ENCODE measurements around the gene PCNX4.
"Not testable (repeated sequence)": the region's sequence is repeated elsewhere in the genome, so short reads cannot be mapped to it uniquely, and the experiment has no call there.

Gene PCNX4

DNA sequence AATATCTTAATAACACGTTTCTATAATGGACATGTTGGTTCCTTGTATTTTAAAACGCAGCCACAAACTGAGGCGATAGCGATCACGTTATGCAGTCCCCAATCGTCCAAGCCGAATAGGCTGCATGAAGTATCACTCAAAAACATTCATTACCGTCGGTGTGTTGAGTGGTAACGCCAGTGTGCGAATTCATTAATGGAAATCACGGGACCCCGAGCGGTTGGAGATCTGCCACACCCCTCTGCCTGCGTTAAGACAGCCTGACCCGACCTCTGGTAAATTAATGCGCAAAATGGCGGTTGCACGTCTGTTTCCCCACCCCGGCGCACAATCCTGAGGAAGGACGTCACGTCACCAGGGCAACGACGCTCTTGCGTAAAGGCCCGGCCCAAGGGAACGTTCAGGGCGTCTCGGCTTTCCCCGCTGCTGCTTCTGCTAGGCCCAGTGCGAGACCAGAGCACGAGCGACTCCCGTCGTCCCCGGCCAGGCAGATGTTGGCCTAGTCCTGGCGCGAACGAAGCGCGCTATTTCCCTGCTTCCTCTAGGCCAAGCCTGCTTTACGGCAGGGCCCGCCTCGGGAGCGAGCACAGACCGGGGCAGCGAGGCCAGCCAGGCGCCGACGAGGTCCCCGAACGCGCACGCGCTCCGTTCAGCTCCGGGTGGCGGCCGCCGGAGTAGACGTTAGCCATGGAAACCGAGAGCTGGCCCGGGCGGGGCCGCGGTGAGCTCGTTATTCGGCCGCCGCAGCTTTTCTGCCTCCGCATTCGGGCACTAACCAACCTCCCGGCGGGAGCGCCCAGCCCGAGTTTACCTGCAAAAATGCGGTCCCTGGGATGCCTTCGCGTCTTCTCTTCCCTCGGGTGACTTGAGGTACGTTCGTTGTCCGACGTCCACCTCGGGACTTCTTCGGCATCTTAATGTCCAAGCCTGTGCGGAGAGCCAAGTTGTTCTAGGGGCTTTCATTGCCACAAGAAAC, at the start of gene PCNX4:
Gene PCNX4 (plus strand): TSS at position 374 of the 976 bp plus-strand sequence. CDS start 15,716 bp downstream, outside the sequence.
- peak; percentile 95 to 99 for DNase-seq

DNA sequence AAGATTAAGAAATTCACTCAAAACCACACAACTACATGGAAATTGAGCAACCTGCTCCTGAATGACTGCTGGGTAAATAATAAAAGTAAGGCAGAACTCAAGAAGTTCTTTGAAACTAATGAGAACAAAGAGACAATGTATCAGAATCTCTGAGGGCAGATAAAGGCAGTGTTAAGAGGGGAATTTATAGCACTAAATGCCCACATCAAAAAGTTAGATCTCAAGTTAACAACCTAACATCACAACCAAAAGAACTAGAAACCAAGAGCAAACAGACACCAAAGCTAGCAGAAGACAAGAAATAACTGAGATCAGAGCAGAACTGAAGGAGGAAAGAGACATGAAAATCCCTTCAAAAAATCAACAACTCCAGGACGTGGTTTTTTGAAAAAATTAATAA, 43.7 kb upstream of the PCNX4 start:
- not testable (repeated sequence) for DNase-seq

DNA sequence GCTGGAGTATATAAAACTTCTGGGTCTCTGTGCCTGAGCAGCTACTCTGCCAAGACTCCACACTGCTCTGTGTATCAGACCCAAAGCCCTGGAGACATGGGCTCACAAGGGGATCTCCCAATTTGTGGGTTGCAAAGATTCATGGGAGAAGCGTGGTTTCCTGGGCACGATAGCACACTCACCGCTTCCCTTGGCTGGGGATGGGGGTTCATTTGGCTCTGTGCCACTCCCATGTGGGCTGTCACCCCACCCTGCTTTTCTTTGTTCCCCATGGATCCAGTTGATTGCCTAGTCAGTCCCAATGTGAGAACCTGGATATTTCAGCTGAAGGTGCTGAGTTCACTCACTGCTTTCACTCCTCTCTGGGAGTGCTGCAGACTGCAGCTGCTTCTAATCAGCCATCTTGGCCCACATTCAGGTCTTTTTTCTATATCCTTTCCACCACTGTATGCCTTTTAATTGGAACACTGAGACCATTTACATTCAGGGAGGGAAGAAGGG, 40.0 kb upstream of the PCNX4 start:
- DNase-seq: no peak

DNA sequence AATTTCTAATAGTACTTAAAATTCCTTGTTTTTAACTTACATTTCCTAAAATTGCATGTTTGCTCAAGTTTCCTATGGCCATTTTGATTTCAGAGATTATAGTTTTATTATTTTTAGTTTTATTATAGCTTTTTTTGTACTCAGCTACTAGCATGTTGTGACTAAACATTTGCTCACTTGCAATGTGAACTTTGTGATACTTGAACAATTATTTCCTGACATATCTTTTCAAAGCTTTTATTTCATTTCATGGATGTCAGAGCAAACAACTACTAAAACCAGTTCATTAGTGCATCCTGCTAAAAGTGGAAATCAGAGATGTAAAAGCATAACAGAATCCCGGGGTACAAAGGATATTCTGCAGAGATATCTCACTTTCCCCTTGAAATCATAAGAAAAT, 33.6 kb upstream of the PCNX4 start:
- DNase-seq: no peak

DNA sequence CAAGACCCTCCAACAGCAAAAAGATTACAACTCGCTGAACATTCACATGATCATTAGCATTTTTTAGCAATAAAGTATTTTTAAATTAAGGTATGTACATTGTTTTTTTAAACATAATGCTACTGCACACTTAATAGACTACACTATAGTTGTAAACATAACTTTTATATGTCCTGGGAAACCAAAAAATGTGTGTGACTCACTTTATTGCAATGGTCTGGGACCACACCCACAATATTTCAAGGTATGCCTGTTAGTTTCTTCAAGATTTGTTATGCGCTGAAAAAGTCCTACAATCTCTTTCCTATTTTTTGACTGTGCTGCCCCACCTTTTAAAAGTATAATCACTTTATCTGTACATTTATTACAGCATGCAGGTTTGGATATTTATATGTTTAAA, 30.4 kb upstream of the PCNX4 start:
- no peak for DNase-seq

DNA sequence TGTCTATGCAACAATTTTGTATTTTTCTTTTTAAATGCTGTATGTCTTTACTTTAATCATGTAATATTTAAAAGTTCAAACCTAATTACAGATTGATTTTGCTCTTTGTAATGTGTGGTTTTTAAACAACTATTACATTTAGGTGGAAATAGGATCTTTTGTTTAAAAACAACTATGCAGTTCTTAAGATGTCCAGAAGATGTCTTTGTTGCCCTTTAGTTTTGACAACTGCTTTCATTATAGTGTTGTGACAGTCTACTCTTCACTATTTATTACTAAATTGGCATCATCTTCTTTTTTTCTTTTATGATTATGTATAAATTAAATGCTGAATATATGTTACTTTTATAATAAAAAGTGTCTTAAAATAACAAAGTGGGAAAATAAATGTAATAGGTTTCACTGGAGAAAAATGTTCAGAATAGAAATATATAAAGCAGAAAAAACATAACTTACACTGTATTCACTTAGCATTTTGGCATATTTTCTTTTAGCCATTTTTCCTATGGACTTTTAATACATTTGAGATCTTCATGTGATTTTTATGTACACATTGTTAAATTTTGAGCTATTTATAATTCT, 27.1 kb upstream of the PCNX4 start:
- DNase-seq: peak in 1 of 2 donors; percentile 25

DNA sequence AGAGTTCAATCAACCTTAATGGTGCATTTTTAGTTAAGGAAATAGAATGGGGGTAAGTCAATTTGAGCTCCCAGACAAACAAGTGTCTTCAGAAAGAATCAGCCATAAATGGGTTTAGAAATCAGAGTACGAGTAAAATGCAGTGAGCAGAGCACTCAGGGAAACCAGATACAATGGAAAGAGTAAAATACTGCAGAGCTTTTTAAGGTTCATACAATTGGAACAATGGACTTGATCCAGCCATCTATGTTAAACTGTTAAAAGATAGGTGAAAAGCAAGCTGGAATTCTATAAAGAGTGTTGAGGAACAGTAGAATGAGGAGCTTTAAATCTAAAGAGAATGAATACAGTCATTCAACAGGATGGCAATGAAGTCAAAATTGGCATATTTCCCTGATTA, 23.8 kb upstream of the PCNX4 start:
- DNase-seq: no peak

DNA sequence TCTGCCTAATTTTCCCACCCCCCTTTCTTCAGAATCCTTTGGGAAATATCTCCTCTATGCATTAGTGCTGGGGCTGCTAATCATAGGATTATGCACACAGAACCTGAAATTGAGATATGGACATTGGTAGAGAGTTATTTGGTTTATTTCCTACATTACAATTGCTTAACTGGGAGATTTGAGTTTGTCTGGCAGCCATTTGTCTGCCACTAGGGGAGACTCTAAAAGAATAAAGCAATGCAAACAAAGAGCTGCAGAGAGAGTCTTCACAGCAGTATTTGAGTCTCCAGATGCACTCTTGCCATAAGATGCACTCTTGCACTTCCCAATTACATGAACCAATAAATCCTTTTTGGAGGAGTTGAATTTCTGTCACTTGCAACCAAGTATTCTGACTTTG, 12.0 kb upstream of the PCNX4 start:
- DNase-seq: no peak

DNA sequence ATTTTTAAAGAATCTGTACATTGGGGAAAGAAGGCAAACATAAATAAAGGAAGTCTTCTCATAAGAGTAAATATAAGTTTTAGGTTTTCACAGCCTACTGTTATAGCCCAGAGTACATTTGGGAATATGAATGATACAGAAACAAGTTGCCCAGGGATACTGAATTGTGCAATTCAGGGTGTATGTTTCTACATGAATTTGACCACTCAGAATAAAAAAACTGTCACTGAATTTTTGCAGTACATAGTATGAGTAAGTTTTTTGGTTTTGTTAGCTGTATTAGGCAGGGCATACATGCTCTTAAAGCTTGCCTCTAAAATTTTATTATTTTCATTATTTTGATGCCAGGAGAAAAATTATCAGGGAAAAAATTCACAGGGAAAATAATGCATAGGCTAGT, 6.6 kb upstream of the PCNX4 start:
- DNase-seq: no peak

DNA sequence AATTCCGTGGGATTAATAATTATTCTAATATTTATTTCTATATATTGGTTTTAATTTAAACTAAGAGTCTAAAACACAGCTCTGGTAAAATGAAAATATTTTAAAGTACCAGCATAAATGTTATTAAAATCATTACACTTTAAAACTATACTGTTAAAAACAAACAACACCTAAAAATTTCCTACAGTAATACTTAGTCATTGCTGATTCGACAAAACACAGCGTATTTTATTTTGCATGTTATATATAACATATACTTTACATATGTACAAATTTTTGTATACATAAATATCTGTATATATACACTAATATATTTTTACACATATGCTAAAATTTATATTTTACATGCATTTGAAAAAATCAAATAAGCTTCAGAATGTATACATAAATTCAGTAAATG, 6.0 kb upstream of the PCNX4 start:
- DNase-seq: no peak

DNA sequence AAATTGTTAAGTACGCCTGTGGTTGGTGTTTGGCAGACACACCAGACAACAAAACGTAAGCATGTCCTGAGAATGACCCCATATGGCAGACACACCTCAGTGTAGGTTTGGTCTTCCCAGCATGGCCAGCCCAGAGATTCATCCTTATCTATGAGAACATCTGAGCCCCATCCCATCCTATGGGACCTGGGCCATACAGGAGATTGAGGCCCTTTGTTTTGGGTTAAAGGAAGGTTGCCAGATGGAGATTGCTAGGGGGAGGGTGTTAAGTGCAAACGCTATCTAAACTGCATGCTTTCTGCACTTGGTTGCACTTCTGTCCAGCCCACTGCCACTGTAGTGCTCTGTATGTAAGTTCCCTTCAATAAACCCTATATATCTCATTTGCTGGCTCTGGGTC, 4.1 kb upstream of the PCNX4 start:
- DNase-seq: no peak

DNA sequence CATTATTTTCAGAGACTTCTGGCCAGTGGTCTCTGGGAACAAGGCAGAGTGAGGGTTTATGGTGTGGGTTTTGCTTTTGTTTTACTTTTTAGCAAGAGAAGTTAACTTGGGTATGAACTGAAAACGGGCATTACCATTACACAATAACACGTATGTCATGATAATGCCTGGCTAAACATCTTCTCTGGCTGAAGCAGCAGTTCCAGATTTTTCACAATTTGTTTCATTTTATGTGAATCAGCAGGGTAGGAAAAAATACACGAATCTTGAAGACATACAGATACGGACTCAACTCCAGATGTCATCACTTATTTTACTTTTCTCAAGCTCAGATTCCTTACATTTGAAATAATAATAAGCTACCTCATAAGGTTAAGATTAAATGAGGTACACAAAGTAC, 2.5 kb upstream of the PCNX4 start:
- no peak for DNase-seq

DNA sequence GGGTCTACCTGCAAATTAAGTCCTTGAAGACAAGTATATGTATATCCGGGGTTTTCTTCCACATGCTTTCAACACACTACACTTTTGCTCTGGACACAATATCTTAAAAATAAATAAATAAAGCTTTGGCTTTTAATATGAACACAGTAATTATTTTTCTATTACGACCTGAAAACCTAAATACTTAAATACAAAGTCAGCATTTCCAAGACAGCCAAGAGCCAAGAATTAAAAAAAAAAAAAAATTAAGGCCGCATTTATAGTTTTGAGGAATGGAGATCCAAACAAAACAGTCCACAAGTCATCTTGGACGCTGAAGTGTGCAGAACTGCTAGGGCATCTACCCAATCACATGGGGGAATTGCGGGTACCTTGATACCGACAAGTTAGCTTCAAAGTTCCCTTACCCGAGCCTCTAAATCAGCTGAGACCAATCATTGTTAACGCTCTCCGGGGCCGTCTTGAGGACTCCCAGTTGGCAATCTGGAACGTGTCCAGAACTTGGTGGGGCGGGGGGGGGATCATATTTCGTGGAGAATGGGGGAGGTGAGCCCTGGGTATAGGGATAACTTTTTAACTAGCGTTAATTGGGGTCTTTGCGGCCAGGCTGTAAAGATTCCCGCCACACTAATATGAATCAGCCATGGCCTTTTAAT, 731 bp upstream of the PCNX4 start:
- no peak for DNase-seq

DNA sequence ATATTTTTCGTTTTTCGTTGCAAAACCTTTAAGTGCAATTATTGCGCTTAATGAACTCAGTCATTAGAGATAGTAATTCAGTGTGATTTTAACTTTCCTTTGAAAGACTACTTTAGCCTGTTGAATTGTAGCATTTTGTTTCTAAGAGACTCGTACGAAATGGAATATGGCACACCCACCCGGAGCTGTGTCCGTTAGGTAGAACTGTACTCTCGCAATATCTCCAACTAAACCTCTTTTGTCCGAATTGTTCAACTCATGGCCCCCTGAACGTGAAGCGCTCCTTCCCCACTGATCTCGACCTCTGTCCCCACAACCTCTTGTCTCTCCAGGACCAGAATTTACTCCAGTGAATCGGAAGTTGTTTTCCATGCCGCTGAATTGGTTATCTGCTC, 800 bp downstream of the PCNX4 start:
- DNase-seq: no peak

DNA sequence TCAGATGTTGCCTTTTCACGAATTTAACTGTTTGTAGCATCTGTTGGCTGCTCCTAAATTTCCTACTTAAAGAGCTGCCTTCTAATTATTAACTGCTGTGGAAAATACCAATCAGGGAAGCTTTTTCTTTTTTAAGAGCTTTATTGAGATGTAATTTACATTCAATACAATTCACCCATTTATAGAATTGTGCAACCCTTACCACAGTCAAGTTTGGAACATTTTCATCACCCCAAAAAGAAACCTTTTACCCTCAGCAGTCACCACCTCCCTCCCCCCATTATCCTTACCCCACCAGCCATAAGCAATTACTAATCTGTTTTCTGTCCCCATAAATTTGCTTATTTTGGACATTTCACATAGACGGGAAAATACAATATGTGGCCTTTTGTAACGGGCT, 1.4 kb downstream of the PCNX4 start:
- no peak for DNase-seq

DNA sequence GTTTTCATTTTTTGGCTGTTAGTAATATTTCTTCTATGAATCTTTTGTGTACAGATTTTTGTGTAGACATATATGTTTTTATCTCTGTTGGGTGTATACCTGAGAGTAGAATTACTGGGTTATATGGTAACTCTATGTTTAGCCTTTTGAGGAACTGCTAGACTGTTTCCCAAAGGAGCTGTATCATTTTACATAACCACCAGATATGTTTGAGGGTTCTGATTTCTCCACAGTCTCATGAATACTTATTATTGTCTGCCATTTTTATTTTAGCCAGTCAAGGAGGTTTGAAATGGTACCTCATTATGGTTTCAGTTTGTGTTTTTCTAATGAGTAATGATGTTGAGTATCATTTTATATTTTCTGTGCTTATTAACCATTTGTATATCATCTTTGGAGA, 1.9 kb downstream of the PCNX4 start:
- no peak for DNase-seq

DNA sequence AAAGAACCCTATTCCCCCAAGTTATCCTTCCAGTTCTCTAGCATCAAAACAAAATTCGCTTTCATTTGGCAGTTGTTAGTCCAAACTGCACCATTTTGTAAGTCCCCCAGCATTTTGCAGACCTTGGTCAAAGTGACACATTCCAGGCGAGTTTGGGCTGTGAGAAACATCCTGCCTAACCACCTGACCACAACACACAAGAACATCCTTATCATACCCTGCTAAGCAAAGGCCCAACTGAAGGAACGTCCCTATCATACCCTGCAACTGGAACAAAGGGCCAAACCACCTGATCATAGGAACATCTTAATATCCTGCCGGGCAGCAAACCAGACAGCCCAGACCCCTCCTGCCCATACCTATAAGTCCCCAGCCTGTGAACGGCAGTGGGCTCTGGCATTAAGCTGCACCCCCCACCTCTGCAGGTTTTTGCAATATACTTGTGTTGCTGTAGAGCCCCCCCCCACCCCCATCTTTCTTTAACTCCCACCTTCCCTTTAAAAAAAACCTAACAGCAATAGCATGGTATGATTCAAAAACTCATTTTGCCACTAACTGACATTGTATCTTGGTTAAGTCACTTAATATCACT, 2.7 kb downstream of the PCNX4 start:
- DNase-seq: no peak

DNA sequence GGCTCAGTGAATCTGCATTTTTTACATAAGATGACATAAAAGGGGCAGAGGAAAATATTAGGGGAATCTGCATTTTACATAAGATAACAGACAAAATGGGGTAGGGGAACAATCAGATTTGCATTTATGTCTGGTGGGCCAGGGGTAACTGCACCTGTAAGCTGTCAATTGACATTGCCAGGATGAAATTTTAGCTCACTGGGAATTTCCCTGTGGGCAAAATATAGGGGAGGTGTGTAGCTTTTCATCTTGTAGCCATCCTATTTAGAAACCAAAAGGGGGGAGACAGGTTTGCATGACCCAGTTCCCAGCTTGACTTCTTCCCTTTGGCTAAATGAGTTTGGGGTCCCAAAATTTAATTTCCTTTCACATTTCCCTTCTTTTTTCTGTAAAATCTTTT, 3.5 kb downstream of the PCNX4 start:
- no peak for DNase-seq

DNA sequence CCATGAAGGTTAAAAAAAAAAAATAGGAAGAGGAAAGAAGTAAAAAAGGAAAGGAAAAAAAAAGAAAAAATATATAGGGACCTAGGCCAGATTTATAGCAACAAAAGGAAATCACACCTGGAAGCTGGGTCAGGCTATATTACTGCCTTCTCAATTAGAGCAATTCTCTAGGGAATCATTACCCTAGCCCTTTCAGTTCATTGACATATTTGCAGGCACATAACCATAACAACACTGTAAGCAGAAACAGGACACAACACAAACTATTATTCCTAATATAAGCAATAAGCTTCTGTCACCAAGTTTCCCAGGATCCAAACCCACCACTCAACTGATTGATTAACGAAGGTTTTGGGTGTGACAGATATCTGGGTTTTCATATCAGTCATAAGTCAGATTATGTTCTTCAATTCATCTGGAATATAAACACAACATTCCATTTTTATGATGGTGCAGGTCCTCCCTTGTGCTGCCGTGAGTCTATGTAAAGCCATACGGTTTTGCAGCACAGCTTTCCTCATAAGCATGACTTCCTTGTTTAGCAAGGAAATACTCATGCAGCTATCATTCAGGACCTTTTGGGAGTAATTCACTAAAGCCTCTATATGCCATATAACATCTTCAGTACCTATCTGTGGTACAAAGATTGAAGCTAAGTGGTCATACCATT, 4.2 kb downstream of the PCNX4 start:
- no peak for DNase-seq

DNA sequence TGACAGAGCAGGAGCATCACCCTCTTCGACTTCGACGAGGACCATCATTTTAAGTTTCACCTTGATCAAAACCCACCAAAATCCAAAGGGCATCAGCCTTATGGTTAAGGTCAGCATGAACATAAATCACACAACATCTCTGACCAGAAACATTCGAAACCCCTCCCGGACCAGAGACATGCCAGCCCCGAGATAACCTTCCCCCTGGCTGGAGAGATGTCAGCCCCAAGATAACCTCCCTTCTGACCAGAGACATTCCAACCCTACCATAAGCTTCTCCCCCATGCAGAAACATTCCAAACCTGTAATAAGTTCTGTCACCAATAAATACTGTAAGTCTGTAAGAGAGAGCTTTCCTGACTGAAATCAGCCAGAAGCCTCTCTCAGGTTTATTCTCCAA, 6.3 kb downstream of the PCNX4 start:
- no peak for DNase-seq

DNA sequence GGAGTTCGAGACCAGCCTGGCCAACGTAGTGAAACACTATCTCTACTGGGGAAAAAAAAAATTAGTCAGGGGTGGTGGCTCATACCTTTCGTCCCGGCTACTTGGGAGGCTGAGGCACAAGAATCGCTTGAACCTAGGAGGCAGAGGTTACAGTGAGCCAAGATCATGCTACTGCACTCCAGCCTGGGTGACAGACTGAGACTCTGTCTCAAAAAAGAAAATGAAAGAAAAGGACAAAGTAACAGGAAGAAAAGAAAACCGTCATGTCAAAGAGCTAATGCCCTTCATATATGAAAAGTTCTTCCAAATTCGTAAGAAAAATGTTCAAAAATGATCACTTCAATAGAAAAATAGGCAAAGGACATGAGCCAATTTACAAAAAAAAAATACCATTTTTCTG, 8.1 kb downstream of the PCNX4 start:
- not testable (repeated sequence) for DNase-seq

DNA sequence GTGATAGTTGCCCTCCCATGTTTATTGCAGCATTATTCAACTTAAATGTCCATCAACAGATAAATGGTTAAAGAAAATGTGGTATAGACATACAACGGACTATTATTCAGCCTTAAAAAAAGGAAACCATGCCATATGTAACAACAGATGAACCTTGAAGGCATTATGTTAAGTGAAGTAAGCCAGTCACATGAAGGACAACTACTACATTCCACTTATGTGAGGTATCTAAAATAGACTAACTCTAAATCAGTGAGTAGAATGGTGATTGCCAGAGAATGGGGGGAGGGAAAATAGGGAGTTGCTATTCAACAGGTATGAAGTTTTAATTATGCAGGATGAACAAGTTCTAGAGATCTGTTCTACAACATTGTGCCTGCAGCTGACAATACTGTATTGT, 10.1 kb downstream of the PCNX4 start:
- no peak for DNase-seq

DNA sequence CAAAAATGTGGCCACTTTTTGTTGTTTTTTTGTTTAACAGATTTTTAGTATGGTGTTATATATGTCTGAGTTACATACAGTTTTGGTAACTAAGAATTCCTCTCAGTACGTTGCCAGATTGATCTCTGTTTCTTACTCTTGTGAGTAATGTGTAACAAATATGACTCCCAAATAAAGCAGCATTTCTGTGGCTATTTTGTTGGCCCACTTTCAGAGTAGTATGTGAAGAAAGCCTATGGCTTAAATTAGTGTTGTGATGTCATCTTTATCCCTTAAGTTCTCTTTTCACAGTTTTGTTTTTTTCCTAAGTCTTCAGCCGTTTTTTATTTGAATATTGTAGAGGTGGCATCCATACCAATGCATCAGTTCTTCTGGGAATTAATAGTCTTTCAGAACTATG, 10.7 kb downstream of the PCNX4 start:
- DNase-seq: no peak
